MM.1S (cell line): ENCODE measurements around the gene XPC.

Experiments
- EZH2 ChIP-seq: fragments of 300-600 bp; sonication (generic); optimal IDR thresholded peaks from 2 replicates; pipeline ENCODE3; 2017; ENCODE audit warnings: low read depth, mild to moderate bottlenecking, antibody characterized with exemption, low read length, mixed read lengths
- TF ChIP-seq, protein P1 (sequence below): fragments of 300-600 bp; sonication (generic); IDR thresholded peaks from 2 replicates; pipeline ENCODE4 v1.5.1; 2016; ENCODE audit warnings: antibody characterized with exemption, low read length, mixed read lengths

DNA sequence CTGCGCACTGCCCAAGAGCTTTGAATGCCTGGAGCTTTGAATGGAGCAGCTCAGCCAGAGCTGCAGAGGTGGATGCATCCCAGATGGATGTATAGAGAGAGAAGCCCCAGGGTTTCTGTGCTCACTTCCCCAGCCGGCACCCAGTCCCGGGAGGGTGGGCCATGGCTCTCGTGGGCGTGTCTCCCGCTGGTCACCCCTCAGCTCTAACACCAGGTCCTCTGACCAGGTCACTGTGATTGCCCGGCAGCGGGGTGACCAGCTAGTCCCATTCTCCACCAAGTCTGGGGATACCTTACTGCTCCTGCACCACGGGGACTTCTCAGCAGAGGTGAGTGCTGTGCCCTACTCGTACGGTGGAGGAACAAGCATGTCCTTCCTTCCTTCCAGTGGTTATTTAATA, 42.8 kb downstream of the XPC start:
- TF ChIP-seq, protein P1, sequence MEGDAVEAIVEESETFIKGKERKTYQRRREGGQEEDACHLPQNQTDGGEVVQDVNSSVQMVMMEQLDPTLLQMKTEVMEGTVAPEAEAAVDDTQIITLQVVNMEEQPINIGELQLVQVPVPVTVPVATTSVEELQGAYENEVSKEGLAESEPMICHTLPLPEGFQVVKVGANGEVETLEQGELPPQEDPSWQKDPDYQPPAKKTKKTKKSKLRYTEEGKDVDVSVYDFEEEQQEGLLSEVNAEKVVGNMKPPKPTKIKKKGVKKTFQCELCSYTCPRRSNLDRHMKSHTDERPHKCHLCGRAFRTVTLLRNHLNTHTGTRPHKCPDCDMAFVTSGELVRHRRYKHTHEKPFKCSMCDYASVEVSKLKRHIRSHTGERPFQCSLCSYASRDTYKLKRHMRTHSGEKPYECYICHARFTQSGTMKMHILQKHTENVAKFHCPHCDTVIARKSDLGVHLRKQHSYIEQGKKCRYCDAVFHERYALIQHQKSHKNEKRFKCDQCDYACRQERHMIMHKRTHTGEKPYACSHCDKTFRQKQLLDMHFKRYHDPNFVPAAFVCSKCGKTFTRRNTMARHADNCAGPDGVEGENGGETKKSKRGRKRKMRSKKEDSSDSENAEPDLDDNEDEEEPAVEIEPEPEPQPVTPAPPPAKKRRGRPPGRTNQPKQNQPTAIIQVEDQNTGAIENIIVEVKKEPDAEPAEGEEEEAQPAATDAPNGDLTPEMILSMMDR: no peak
- TF ChIP-seq EZH2: no peak
